Measurements from ENCODE around the gene ABLIM1.
"Not testable (repeated sequence)": the region's sequence is repeated elsewhere in the genome, so short reads cannot be mapped to it uniquely, and the experiment has no call there.

Gene ABLIM1

DNA sequence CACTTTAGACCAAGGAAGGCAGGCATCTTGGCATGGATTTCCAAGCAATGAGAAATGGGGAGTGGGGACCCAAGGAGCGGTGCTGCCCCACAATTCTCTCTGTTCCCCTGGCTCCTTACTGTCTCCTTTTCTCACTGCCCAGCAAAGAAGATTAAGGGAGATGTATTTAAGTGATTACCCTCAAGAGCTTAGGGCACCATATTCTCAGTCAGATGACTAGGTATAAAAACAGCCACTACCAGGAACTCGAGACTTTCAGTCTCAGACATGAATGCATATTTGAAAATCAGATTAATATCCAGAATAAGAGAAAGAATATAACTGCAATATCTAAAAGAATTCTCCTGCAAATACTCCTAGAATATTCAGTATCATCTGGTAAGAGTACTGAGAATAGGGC lies at the start of gene ABLIM1:
ABLIM1 (minus strand) TSS at position 101 of the 400 bp plus-strand sequence; CDS start at position 26, 75 bp downstream.
- DNase-seq (ENCODE audit: low spot score), result no peak

DNA sequence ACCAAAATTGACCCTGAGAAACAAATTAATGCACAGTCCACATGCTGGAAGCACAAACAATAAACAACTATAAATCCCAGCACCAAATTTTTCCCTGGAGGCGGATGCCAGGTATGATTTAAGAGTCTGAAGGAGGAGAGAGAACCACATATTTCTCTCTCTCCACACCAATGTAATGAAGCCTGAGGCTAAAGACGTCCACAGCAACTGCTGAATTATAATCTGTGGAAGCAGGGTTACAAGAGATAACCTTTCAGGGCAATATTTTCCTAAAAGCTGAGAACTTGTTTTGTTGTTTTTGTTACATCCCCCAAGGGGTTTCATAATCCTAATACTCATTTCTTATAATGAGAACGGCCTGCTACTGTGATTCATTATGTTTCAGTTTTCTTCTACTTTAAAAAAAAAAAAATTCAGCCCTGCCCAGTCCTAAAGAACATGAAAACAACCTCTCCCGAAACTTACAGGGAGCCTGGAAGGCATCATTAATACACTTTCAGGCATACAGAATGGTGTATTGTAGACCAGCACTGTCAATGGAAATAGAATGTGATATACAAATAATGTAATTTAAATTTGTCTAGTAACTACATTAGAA lies 48.5 kb upstream of the ABLIM1 start:
- no peak for DNase-seq (ENCODE audit: low spot score)

DNA sequence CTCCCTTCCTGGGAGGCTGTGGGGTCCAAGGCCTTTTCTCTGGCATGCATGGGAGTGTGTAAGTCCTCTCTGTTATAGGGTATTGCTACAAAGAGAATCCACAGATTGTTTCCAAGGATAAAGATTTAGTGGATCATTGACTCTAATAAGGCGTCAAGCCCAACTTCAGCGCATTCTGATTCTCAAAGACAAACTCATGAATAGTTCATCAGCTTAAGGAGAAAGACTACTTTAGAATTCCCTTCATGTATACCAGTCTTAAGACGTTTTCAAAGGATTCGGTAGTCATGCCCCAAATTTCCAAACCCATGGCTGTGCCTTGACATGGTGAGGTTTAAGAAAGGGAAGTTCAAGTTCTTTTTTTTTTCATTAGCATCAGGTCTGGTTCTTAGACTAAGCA lies 46.6 kb upstream of the ABLIM1 start:
- no peak for DNase-seq (ENCODE audit: low spot score)

DNA sequence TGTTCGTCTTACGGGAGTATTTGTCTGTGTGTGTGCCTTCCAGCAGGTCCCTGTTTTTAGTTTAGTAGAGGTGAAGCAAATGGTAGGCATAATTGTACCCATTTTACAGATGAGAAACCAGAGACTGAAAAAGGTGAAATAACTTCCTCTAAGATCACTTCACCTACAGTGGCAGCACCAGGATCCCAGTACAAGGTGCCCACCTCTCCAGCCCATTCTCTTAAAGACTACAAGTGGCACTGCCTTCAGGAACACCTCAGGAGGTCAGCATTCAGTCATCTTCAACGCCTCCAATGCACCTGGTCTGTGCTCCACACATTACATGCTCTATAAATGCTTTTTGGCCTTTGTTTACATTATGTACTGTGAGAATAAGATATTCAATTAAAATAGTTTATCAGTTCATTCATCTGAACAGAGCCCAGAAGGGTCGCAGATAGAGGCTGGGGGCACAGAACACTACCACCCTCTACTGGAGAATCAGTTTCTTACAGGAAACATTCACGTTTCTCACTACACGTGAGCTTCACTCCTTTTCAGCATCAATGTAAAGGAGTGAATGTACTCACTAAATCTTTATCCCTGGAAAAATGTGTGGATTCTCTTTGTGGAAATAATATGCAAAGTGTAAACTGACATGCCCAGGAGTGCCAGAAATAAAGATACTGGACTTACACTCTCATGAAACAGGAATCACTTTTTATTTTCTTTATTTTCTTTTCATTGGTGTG lies 45.5 kb upstream of the ABLIM1 start:
- peak; percentile 19 for DNase-seq (ENCODE audit: low spot score)

DNA sequence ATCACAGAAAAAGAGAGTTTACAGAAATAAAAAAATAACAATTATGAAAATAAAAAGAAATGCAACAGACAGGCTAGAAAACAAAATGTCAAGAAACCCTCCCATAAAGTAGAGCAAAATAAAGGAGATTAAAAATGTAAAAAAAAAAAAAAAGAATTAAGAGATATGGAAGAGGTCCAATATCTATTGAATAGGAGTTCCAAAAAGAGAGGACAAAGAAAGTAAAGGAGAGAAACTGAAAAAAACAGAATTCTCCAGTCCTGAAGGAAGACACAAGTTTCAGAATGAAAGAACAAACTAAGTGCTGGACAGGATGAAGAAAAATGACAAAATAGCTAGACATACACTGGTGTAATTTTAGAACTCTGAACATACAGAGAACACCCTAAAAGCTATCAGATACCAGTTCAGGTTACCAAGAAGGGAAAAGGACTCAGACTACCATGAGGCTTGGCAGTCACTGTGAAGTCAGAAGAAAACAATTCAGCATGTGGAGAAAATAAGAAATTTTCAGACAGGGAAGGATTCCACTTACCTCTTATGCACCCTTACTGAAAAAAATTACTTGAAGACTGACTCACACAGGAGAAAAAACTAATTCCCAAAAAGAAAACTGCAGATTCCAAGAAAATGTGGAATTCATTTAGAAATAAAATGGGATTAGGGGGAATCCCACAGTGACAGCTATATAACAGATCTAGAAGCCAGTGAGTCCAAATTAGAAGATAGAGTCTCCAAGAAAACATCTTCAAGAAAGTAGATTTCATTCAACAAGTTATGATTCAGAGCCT lies 40.4 kb upstream of the ABLIM1 start:
- DNase-seq (ENCODE audit: low spot score), result no peak

DNA sequence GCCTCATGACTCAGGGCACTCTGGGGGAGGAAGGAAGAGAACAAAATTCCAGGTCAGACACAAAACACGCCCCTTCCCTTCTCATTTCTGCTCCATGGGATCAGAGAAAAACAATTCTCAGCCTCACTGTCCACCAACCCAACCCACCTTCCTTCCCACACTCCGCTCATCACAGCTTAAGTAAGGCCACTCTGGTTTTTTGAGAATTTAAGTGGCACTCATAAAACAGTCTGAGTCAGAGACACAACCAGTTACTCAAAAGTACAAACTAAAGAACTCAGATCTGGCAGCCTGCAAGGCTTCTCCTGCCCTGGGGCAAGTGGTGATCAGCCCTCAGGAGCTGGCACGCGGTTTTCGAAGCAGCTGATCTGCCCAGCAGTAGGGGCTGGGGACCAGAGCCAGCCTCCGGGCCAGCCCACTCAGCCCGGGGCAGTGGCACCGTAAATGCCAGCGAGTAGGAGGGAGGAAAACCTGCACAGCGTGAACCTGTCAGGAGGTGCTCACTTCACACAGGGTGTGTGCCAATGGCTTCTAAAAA lies 39.1 kb upstream of the ABLIM1 start:
- no peak for DNase-seq (ENCODE audit: low spot score)

DNA sequence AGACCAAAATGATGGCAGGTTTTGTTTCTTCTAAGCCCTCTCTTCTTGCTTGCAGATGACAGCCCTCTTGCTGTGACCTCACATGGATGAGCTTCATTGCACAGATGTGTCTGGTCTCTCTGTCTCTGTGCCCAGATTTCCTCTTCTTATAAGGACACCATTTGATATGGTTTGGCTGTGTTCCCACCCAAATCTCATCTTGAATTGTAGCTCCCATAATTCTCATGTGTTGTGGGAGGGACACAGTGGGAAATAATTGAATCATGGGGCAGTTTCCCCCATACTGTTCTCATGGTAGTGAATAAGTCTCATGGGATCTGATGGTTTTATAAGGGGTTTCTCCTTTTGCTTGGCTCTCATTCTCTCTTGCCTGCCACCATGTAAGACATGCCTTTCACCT lies 38.2 kb upstream of the ABLIM1 start:
- not testable (repeated sequence) for DNase-seq (ENCODE audit: low spot score)

DNA sequence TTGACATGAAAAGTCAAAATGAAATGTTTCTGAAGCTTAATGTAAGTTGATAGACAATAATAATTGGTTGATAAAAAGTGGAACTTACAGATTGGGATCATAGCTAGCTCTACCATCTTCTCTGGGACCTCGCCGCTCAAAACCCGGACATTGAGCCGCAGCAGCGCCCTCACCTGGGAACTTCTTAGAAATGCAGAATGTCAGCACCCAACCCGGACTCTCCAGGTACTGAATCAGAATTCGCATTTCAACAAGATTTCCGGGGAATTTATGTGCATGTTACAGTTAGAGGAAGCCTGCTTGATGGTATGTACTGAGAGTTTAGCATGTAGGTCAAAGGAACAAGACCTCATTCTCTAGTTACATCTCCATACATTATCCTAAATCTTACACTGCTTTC lies 36.7 kb upstream of the ABLIM1 start:
- DNase-seq (ENCODE audit: low spot score), result peak; percentile 16

DNA sequence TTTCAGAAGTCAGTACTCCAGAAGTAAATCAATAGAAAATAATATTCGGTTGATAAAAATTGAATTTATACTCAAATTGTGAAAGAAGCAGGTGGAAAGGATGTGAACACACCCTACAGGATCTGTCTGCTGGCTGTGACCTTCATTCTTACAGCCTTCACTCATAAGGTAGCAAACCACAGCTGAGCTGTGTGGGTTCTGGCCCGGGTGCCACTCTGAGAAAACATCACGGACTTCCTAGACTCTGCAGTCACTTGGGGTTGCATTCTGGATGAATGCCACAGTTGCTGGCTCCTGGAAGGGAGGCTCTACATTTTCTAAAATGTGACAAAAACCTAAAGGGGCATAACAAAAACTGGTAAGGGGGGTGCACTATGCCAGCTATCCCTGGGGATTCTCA lies 36.0 kb upstream of the ABLIM1 start:
- peak; percentile 21 for DNase-seq (ENCODE audit: low spot score)

DNA sequence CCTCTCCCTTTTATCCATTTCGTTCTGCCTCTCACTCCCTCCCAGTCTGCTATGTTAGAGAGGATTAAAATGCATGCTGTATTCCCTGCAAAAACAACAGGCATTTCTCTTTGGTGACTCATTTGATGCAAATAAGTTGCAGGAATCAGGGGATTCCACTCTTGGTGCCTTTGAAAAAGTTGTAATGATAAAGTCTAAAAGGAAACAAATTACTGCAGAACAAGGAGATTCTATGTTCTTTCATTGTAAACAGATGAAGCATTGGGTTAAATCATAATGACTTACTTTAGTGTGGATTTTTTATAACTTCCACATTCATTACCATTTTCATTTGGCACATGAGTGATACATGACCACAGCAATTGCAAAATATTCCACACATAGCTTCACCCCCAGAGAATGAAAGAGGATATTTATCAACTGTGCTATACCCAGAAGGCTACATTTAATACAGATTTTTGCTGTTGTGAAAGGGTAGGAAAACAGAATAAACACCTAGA lies 33.4 kb upstream of the ABLIM1 start:
- DNase-seq (ENCODE audit: low spot score), result no peak

DNA sequence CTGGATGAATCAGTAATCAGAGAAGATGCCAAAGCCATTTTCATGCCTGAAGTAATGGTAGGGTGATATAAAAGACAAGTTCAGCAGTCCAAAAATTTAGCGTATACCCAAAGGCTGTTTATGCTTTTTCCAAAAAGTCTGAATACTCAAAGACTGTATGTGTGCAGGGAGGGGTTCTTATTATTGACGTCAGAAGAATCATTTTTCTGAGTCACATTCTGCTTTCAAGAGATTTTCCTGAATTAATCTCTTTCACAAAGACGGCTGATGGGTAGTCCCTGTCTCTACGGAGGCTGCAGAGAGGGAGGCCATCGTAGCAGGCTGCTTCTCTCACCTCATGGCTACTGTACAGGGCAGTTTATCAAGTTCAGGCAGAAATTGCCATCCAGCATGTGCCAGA lies 30.7 kb upstream of the ABLIM1 start:
- no peak for DNase-seq (ENCODE audit: low spot score)

DNA sequence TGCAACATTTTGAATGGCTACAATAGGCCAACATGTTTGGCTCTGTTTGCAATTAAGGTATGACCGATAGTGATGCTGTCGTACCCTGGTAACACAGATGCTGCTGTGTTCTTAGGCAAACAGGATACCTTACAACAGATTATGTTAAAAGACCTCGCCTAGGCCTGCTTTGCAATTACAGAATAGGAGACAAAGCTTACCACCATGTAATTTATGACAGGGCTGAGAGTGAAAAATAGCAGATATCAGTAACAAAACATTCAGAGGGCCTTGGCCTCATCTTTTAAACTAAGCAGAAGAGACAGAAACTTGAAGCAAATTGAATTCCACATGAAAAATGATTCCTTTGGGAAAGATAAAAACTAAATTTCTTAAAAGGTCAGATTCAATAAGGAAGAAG lies 29.4 kb upstream of the ABLIM1 start:
- DNase-seq (ENCODE audit: low spot score), result no peak

DNA sequence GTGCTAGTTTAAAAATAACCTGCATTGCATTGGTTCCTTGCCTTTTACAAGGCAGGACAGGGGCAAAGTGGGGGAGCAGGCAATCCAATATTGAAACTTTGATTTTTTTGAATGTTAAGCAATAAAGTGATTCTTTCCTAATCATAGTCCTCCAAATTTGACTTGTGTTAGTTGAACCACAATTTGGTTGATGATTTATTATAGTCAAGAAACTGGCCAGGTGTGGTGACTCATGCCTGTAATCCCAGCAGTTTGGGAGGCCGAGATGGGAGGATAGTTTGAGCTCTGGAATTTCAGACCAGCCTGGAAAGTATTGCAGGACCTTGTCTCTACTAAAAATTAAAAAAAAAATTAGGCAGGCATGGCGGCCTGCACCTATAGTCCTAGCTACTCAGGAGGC lies 27.9 kb upstream of the ABLIM1 start:
- DNase-seq (ENCODE audit: low spot score), result no peak

DNA sequence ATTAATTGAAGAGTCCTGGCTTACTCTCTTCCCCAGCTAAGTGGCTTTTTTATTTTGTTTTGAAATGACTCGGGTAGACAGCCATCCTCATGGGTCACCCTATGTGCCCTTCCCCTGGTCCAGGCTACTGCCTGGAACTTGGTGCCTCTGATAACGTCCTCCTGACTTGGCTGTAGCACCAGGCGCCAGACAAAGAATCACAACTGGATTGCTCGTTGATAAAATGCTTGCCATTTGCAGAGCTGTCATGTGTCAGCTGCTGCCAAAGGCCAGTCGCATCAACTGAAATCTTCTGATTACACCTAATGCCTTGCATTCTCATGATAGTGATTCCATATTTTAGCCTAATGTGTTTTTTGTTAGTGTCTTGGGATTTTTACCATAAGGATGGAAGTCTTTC lies 27.4 kb upstream of the ABLIM1 start:
- DNase-seq (ENCODE audit: low spot score), result no peak

DNA sequence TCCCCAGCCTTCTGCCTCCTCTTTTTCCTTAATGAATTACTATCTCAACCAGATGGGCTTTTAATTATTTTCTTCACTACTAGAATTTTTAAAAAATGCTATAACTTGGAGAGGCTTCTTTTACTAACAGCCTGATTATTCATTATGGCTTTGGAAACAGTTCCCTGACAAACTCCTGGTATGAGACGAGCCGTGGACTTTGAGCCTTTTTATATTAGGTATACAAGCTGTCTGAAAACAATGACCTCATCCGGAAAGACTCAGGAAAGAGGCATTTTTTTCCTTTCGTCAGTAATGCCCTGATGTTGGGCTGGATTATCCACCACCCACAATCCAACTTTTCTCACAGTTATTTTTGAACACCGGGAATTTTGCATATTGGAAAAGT lies 26.7 kb upstream of the ABLIM1 start:
- DNase-seq (ENCODE audit: low spot score), result no peak

DNA sequence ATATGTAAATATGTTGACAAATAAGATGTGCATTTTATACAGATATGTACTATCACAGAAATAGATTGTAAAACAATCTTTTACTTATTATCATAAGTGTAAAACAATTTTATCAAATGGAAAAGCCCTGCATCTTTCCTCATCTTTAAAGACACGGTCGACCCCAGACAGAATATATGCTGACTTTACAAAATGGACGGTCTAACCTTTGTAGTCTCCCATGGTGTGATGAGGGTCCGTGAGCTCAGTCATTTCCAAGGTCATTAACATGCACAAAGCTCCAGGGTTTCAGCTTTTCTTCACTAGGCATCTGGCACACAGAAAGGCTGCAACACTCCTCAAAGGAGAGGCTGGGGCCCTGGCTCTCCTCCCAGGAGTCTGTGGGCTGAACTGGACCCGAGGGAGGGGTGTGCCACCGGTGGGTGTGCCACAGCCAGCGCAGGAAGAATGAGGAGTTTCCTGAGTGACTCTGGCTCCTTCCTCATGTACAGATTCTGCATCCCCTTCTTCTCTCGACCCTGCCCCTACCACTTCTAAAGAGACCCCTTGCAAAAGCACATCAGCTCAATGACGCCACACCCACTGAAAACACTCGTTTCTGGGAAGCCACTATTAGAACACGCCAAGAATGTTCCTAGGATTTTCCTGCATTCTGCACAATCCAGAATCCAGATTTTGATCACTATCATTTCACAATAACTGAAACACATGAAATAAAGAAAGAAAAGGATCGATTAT lies 26.2 kb upstream of the ABLIM1 start:
- DNase-seq (ENCODE audit: low spot score), result no peak

DNA sequence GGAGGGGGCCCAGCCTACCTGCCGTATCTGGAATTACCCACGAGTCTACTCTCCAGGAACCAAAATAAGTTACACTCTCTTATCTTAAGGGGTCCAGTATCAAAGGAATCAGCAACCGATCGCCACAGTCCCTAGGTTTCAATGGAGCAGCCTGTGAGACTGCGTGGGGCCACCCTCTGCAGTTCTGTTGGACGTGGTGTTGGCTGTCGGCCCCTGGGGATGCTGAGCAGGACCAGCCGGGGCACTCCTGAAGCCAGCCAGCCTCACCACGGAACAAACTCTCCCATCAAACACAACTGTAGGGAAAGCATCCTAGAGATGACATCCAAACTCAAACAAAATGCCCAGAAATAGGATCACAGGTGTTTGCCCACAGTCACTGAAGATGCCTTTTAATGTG lies 25.5 kb upstream of the ABLIM1 start:
- DNase-seq (ENCODE audit: low spot score), result no peak

DNA sequence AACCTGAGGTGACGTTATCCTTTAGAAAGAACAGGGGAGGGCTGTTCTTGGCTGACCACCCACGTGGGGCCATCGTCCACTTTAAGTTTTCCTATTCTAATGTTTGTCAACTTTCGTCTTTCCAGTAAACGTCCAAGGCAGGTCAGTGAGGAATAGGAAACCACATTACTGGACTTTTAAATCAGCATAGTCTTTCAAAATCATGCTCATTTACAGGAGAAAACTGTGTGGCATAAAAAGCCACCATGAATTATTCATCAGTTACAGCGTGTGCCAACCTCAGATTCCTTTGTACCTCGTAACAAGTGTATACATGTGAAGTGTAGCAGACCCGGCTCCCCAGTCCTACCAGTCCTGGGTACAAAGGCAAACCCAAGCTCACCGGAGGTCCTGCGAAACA lies 25.1 kb upstream of the ABLIM1 start:
- no peak for DNase-seq (ENCODE audit: low spot score)

DNA sequence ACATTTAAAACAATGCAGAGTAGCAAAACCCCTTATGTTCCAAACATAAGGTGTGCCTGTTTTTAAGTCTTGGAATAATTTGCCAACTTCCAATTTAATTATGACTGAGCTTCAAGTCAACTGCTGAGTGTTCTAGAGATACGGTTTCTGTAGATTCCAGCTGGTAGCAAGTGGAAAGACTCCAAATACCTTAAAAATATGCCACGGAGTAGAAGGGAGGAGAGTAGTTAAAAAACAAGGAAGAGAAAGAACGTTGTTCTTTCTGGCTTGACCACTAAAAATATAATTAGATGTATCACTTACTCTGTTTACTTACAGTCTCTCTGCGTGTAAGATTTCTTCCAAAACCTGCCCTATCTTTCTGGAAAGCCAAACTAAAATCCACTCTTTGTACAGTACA lies 24.5 kb upstream of the ABLIM1 start:
- DNase-seq (ENCODE audit: low spot score), result no peak

DNA sequence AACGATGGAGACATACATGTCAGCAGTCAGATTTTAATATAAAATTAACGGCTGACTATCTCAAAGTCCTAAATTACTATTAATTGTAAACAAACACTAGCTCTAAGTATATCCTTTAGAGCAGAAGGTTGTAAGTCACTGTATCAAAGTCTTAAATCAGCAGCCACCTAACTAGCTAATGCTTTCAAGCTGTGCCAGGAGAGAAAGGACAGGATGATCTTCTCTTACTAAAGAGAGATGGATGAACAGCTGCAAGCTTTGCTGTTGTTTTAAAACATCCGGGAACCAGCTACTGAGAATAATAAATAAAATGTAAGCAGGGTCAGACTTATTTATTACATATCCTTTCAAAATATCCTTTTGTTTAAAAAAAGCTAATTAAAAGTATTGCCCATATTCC lies 24.0 kb upstream of the ABLIM1 start:
- no peak for DNase-seq (ENCODE audit: low spot score)

DNA sequence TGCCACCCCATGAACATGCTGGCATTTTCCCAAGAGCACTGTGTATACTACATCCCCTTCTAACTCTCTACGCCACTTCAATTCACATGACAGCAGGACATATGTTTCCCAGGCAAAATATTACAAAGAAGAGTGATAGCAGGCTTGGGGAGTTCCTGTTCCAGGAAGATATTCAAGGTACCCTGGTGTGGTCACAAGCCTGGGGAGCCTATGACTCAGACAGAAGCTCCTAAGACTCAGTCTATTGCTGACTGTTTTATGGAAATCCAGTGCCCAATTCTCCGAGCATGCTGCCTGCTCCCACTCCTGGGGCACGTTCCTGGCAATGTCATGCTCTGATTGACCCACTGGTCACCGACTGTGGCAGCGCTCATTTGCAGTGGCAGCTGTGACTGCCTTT lies 23.5 kb upstream of the ABLIM1 start:
- DNase-seq (ENCODE audit: low spot score), result no peak

DNA sequence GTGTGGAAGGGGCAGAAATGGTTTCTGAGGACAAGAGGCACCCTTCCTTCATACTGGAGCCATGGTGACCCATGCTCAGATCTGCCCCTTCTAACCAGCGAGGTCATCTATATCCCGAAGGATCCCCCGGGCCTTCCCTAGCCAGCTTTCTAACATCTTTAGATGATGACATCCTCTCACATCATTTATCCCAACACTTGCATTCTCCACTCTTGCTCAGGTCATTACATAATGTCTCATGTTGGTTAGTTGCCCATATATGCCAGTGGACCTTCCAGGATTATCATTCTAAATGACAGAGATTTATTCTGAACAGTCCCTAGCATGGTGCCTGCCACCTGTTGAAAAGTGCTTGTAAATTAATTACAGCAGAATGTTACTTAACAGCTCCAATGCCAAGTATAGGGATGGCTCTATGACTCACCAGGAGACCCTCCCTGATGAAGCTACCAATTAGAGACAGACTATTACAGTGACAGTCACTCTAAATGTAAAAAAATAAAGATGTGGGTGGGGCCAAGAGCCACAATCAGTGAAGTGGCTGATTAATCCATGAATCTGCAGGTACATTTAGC lies 22.6 kb upstream of the ABLIM1 start:
- DNase-seq (ENCODE audit: low spot score), result no peak
